WTC11 (cell line): Measurements from ENCODE around the gene LRRC61.

Experiments
- SMAD4 ChIP-seq: sonication (generic); formaldehyde crosslinking; IDR thresholded peaks from 2 replicates; pipeline ENCODE4 v1.8.0; 2022; ENCODE audit warnings: mild to moderate bottlenecking, missing genetic modification reagents
- SP1 ChIP-seq: sonication (generic); formaldehyde crosslinking; conservative IDR thresholded peaks from 2 replicates; pipeline ENCODE4 v1.8.1; 2022; ENCODE audit warnings: missing genetic modification reagents
- TF ChIP-seq, protein P1 (sequence below): sonication (generic); formaldehyde crosslinking; IDR thresholded peaks from 2 replicates; pipeline ENCODE4 v1.8.1; 2023; ENCODE audit warnings: mild to moderate bottlenecking, missing genetic modification reagents, moderate library complexity
- TF ChIP-seq, protein P2 (sequence below): fragments of 200-600 bp; IDR thresholded peaks from 2 replicates; pipeline ENCODE4 v1.8.0; 2022; ENCODE audit warnings: antibody characterized with exemption
- TF ChIP-seq, protein P3 (sequence below): sonication (generic); formaldehyde crosslinking; IDR thresholded peaks from 2 replicates; pipeline ENCODE4 v1.8.1; 2023; ENCODE audit warnings: mild to moderate bottlenecking, missing genetic modification reagents
- TF ChIP-seq, protein P4 (sequence below): sonication (generic); formaldehyde crosslinking; IDR thresholded peaks from 2 replicates; pipeline ENCODE4 v1.8.1; 2022; ENCODE audit warnings: mild to moderate bottlenecking, missing genetic modification reagents, moderate library complexity, borderline replicate concordance

DNA sequence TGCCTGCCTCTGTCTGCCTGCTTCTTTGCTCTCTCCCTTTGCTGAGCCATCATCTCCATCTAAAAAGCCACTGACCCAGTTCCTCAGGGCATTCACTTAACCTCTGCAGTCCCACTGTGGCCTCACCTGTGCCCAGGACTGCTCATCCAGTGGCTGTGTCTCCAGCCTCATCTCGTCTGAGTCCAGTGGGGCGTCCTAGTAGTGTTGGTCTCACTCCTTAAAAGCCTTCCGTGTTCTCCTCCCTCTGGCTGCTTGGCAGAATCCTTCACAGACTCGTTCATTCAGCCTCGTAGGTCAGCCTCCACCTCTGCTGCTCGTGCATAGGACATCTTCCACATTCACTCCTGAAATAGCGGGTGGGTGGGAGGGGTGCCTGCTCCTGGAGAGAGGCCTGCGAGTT, 11.0 kb downstream of the LRRC61 start:
- TF ChIP-seq, protein P1, sequence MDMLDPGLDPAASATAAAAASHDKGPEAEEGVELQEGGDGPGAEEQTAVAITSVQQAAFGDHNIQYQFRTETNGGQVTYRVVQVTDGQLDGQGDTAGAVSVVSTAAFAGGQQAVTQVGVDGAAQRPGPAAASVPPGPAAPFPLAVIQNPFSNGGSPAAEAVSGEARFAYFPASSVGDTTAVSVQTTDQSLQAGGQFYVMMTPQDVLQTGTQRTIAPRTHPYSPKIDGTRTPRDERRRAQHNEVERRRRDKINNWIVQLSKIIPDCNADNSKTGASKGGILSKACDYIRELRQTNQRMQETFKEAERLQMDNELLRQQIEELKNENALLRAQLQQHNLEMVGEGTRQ (CRISPR knock-in tag) = no peak
- TF ChIP-seq, protein P2, sequence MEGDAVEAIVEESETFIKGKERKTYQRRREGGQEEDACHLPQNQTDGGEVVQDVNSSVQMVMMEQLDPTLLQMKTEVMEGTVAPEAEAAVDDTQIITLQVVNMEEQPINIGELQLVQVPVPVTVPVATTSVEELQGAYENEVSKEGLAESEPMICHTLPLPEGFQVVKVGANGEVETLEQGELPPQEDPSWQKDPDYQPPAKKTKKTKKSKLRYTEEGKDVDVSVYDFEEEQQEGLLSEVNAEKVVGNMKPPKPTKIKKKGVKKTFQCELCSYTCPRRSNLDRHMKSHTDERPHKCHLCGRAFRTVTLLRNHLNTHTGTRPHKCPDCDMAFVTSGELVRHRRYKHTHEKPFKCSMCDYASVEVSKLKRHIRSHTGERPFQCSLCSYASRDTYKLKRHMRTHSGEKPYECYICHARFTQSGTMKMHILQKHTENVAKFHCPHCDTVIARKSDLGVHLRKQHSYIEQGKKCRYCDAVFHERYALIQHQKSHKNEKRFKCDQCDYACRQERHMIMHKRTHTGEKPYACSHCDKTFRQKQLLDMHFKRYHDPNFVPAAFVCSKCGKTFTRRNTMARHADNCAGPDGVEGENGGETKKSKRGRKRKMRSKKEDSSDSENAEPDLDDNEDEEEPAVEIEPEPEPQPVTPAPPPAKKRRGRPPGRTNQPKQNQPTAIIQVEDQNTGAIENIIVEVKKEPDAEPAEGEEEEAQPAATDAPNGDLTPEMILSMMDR = no peak
- TF ChIP-seq SMAD4 (CRISPR knock-in tag) (no peak), SP1 (no peak)
- TF ChIP-seq, protein P3, sequence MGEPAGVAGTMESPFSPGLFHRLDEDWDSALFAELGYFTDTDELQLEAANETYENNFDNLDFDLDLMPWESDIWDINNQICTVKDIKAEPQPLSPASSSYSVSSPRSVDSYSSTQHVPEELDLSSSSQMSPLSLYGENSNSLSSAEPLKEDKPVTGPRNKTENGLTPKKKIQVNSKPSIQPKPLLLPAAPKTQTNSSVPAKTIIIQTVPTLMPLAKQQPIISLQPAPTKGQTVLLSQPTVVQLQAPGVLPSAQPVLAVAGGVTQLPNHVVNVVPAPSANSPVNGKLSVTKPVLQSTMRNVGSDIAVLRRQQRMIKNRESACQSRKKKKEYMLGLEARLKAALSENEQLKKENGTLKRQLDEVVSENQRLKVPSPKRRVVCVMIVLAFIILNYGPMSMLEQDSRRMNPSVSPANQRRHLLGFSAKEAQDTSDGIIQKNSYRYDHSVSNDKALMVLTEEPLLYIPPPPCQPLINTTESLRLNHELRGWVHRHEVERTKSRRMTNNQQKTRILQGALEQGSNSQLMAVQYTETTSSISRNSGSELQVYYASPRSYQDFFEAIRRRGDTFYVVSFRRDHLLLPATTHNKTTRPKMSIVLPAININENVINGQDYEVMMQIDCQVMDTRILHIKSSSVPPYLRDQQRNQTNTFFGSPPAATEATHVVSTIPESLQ = no peak
- TF ChIP-seq, protein P4, sequence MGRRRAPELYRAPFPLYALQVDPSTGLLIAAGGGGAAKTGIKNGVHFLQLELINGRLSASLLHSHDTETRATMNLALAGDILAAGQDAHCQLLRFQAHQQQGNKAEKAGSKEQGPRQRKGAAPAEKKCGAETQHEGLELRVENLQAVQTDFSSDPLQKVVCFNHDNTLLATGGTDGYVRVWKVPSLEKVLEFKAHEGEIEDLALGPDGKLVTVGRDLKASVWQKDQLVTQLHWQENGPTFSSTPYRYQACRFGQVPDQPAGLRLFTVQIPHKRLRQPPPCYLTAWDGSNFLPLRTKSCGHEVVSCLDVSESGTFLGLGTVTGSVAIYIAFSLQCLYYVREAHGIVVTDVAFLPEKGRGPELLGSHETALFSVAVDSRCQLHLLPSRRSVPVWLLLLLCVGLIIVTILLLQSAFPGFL (CRISPR knock-in tag) = no peak
